DND-41 (cell line): ENCODE data around the gene DCP1A.

Experiments used
- ATAC-seq: fragments of 200-7000 bp; cut with Tn5 transposase; 3 replicates; pipeline ENCODE4 v1.9.1; 2021; ENCODE audit warnings: low read depth; ENCODE audit not compliant: insufficient read depth
- DNase-seq: peaks from one replicate; pipeline ENCODE4 v3.0.0-alpha.2; 2020
- H2AFZ ChIP-seq: 2 replicates; pipeline ENCODE4 v1.6.0; 2012; ENCODE audit warnings: low read depth, low read length
- H3K27ac ChIP-seq: 2 replicates; pipeline ENCODE4 v1.5.1; 2012; ENCODE audit warnings: low read length, inconsistent platforms
- H3K27me3 ChIP-seq: fragments of 200-600 bp; sonication (generic); 2 replicates; pipeline ENCODE4 v1.6.0; 2012; ENCODE audit warnings: low read length, mild to moderate bottlenecking, inconsistent platforms; ENCODE audit not compliant: insufficient read depth, poor library complexity
- H3K36me3 ChIP-seq: 2 replicates; pipeline ENCODE4 v1.5.1; 2012; ENCODE audit warnings: low read length, inconsistent platforms; ENCODE audit not compliant: insufficient read depth
- H3K4me1 ChIP-seq: 2 replicates; pipeline ENCODE4 v1.5.1; 2012; ENCODE audit warnings: mild to moderate bottlenecking, low read length; ENCODE audit not compliant: insufficient read depth
- H3K4me2 ChIP-seq: 2 replicates; pipeline ENCODE4 v1.6.0; 2012; ENCODE audit warnings: mild to moderate bottlenecking, moderate library complexity, low read length, inconsistent platforms; ENCODE audit not compliant: insufficient read depth
- H3K4me3 ChIP-seq, 2 experiments: fragments of 200-600 bp in 1 of 2; shearing (Covaris generic) in 1 of 2; 2 replicates each; pipeline ENCODE4 v1.5.1; 2012 to 2016; ENCODE audit warnings: inconsistent platforms in 2 of 2, low read length in 2 of 2, mild to moderate bottlenecking in 2 of 2, low read depth in 1 of 2, moderate library complexity in 1 of 2
- H3K79me2 ChIP-seq: 2 replicates; pipeline ENCODE4 v1.6.0; 2012; ENCODE audit warnings: low read length, inconsistent platforms; ENCODE audit not compliant: insufficient read depth
- H3K9ac ChIP-seq: 2 replicates; pipeline ENCODE4 v1.6.0; 2012; ENCODE audit warnings: low read depth, mild to moderate bottlenecking, inconsistent platforms, low read length, moderate library complexity
- H3K9me3 ChIP-seq: 2 replicates; pipeline ENCODE4 v1.5.1; 2012; ENCODE audit warnings: low read length, moderate library complexity, mild to moderate bottlenecking, inconsistent platforms; ENCODE audit not compliant: insufficient read depth, severe bottlenecking
- H4K20me1 ChIP-seq: 2 replicates; pipeline ENCODE4 v1.6.0; 2012; ENCODE audit warnings: low read length; ENCODE audit not compliant: insufficient read depth
- CTCF ChIP-seq: IDR thresholded peaks from 2 replicates; pipeline ENCODE4 v1.5.1; 2012; ENCODE audit warnings: borderline replicate concordance, low read length, moderate library complexity, mild to moderate bottlenecking; ENCODE audit not compliant: poor library complexity, severe bottlenecking; ENCODE audit errors: extremely low read depth
- EZH2 ChIP-seq: IDR thresholded peaks from 3 replicates; pipeline ENCODE4 v1.6.1; 2012; ENCODE audit warnings: borderline replicate concordance, low read depth, mild to moderate bottlenecking, moderate library complexity, low read length, inconsistent platforms; ENCODE audit not compliant: severe bottlenecking

The DCP1A gene

GRCh38 chr3:53256704-53257055 lies 90.7 kb downstream of the DCP1A start:
- H3K9me3 ChIP-seq, result no peaks in the 10 kb centered on the region
- no peak overlapping the region for H3K27ac ChIP-seq

GRCh38 chr3:53255775-53256703 lies 91.3 kb downstream of the DCP1A start, which contains the start of gene TKT:
Gene TKT, minus strand, starts transcription at chr3:53256022. Its CDS starts 80 bp downstream, at chr3:53255942.
- TF ChIP-seq CTCF, result no peak
- no peak for TF ChIP-seq EZH2
- Histone ChIP-seq H3K9ac (peak within 1 kb of the TSS; percentile 95), H3K9me3 (no peaks in the 10 kb centered on the region), H4K20me1 (peaks cover 38% of the 10 kb centered on the region), H3K4me1 (peaks cover 39% of the 10 kb centered on the region), H3K4me2 (peak within 1 kb of the TSS; percentile 97), H3K79me2 (peaks cover 48% of the 10 kb centered on the region), H3K27me3 (peaks cover 5% of the 10 kb centered on the region), H2AFZ (peak within 1 kb of the TSS; percentile 84), H3K27ac (peak within 1 kb of the TSS; percentile 90), H3K4me3 (peak within 1 kb of the TSS; percentile 46 to 93), H3K36me3 (peaks cover 20% of the 10 kb centered on the region)
- ATAC-seq (peak; percentile 76), DNase-seq (peak; percentile 85)

More at GRCh38 chr3:53256704-53257055, 90.7 kb downstream of the DCP1A start:
- no peak for ATAC-seq
- Histone ChIP-seq H3K9ac (no peak overlapping the region), H3K27me3 (peaks cover 5% of the 10 kb centered on the region), H3K79me2 (peaks cover 41% of the 10 kb centered on the region), H3K36me3 (peaks cover 16% of the 10 kb centered on the region), H4K20me1 (peaks cover 31% of the 10 kb centered on the region), H3K4me3 (no peak overlapping the region), H2AFZ (no peak overlapping the region), H3K4me2 (no peak overlapping the region), H3K4me1 (peaks cover 33% of the 10 kb centered on the region)
- no peak for TF ChIP-seq CTCF
- TF ChIP-seq EZH2, result no peak
- no peak for DNase-seq

GRCh38 chr3:53255423-53255774 lies 91.9 kb downstream of the DCP1A start:
- Histone ChIP-seq H2AFZ (peak overlapping the region; percentile 84), H3K27me3 (peaks cover 5% of the 10 kb centered on the region), H3K36me3 (peaks cover 23% of the 10 kb centered on the region), H3K79me2 (peaks cover 54% of the 10 kb centered on the region), H4K20me1 (peaks cover 44% of the 10 kb centered on the region), H3K4me1 (peaks cover 43% of the 10 kb centered on the region), H3K9me3 (no peaks in the 10 kb centered on the region), H3K4me3 (peak overlapping the region; percentile 46 to 93), H3K4me2 (peak overlapping the region; percentile 97), H3K9ac (peak overlapping the region; percentile 95), H3K27ac (peak overlapping the region; percentile 90)
- DNase-seq (peak; percentile 54), ATAC-seq (peak; percentile 59)
- TF ChIP-seq CTCF (no peak), EZH2 (no peak)
